Right renal pelvis (tissue), 4 donors: ENCODE results near the gene TRMT10B. TPM values are rescaled to one million over a fixed set of nuclear protein-coding genes. Genes with fewer than 3 reads are reported as not detected.
"Not testable (repeated sequence)": the region's sequence is repeated elsewhere in the genome, so short reads cannot be mapped to it uniquely, and the experiment has no call there.

Experiments used
- DNase-seq, 4 donors: peaks; one replicate each; pipeline ENCODE4 v3.0.0-alpha.2; 2013; ENCODE audit warnings: low read depth in 4 of 4, low spot score in 3 of 4, missing footprints in 1 of 4
- polyA plus RNA-seq, 4 donors: library from polyadenylated mRNA; unstranded; fragments of 120-200 nt; gene quantifications; one replicate each; pipeline ENCODE4 v1.2.1, GENCODE V29; 2013; ENCODE audit not compliant: insufficient read length in 4 of 4

TRMT10B gene
- polyA plus RNA-seq, 4 donors: 12.1 to 19.0 (median 14.1) TPM

GRCh38 chr9:37749129-37749528, 4.5 kb upstream of the TRMT10B start:
- DNase-seq: no peak

GRCh38 chr9:37751186-37751585, 2.4 kb upstream of the TRMT10B start:
- no peak for DNase-seq

GRCh38 chr9:37751704-37752103, 1.9 kb upstream of the TRMT10B start:
- not testable (repeated sequence) for DNase-seq

- not testable (repeated sequence) for DNase-seq
Measured at GRCh38 chr9:37752112-37752511, 1.5 kb upstream of the TRMT10B start.

GRCh38 chr9:37752642-37753488, 740 bp upstream of the TRMT10B start:
- DNase-seq: no peak

- DNase-seq: no peak
Measured at GRCh38 chr9:37758747-37759146, 5.1 kb downstream of the TRMT10B start.

- no peak for DNase-seq
Measured at GRCh38 chr9:37760416-37761161, 7.0 kb downstream of the TRMT10B start.

- DNase-seq: no peak
Measured at GRCh38 chr9:37761511-37761910, 7.9 kb downstream of the TRMT10B start.

GRCh38 chr9:37765263-37765662, 11.7 kb downstream of the TRMT10B start:
- not testable (repeated sequence) for DNase-seq

- no peak for DNase-seq
Measured at GRCh38 chr9:37769306-37769705, 15.7 kb downstream of the TRMT10B start.

- DNase-seq: no peak
Measured at GRCh38 chr9:37769995-37770394, 16.4 kb downstream of the TRMT10B start.

GRCh38 chr9:37775216-37775919, 21.8 kb downstream of the TRMT10B start:
- no peak for DNase-seq

GRCh38 chr9:37776328-37776727, 22.7 kb downstream of the TRMT10B start:
- DNase-seq: no peak

GRCh38 chr9:37778534-37778933, 24.9 kb downstream of the TRMT10B start:
- DNase-seq: no peak

- no peak for DNase-seq
Measured at GRCh38 chr9:37784291-37784615, 30.6 kb downstream of the TRMT10B start.

GRCh38 chr9:37784616-37785483, 31.2 kb downstream of the TRMT10B start, which contains the start of gene EXOSC3:
EXOSC3 (minus strand) TSS chr9:37785064; CDS start chr9:37785044, 20 bp downstream.
- DNase-seq: peak; percentile 83 to 86 (median 84)

GRCh38 chr9:37787059-37787458, 33.5 kb downstream of the TRMT10B start:
- no peak for DNase-seq

GRCh38 chr9:37788332-37788731, 34.7 kb downstream of the TRMT10B start:
- DNase-seq: no peak

GRCh38 chr9:37790096-37790495, 36.5 kb downstream of the TRMT10B start:
- DNase-seq: no peak

GRCh38 chr9:37792122-37792521, 38.5 kb downstream of the TRMT10B start:
- DNase-seq: no peak
